Measurements from ENCODE around the gene FIBIN. TPM values are rescaled to one million over a fixed set of nuclear protein-coding genes. Genes with fewer than 3 reads are reported as not detected.

Gene FIBIN
- 100 to 1,000 TPM in 1 of 2 donors, 10 to 100 TPM in 1; 80.9 to 169 TPM for total RNA-seq
- polyA plus RNA-seq = 10 to 100 TPM; 56.3 to 69.8 TPM
- long read RNA-seq, donor 1, transcript FIBIN-201 (1 exons, 1,938 nt) = major isoform, 572 of 572 reads
- long read RNA-seq, donor 1, partial matches to known transcripts = 0 of 572 reads
- long read RNA-seq, donor 1, other reads (novel, unspliced or antisense) = 0 of 572 reads
- long read RNA-seq, donor 2, transcript FIBIN-201 (1 exons, 1,938 nt) = major isoform, 51 of 53 reads
- long read RNA-seq, donor 2, partial matches to known transcripts = 0 of 53 reads
- long read RNA-seq, donor 2, other reads (novel, unspliced or antisense) = 2 of 53 reads

DNA sequence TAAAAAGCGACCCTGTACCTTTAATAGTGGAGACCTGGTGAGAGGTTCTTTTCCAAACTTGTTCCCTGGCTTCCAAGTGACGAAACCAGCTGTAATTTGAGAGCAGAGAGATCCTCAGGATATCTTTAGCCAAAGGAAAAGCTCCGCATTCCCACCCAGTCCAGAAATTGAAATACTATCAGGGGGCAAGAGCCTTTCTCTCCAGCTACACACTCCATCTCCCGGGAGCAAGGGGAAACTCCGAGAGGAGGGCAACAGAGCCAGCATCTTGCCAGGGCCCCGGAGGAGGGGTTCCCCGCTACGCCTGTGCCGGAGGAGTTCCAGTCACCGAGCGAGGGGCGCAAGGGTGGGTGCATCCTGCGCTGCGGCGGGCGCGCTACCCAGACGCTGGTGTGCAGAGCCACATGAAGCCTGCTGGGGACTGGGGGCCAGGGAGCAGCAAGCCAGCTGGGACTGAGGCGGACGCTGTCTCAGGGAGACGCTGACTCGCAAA, at the start of gene FIBIN:
TSS of gene FIBIN (plus strand) at position 148 of the 493 bp plus-strand sequence. CDS start 415 bp downstream, outside the sequence.
- H3K9me3 ChIP-seq (ENCODE audit: control insufficient read depth, low read length) = no peaks in the 10 kb centered on the region
- H3K27ac ChIP-seq (ENCODE audit: low read depth in 1 of 2, low read length in 2 of 2) = peak within 1 kb of the TSS; percentile 59 to 74
- peaks cover 0 to 4% of the 10 kb centered on the region in 2 donors for H3K36me3 ChIP-seq (ENCODE audit: control insufficient read depth in 1 of 2, insufficient read depth in 2 of 2, low read length in 1 of 2)
- 1% methylated on average over 22 of the region's 22 CpGs for WGBS, 2 donors
- intact Hi-C loops (cut with DNase I) = loop anchor here (2.0 to 5.0 kb wide), 9 partner anchors 42 to 237 kb away; no protein-coding TSS in a partner anchor
- ATAC-seq (ENCODE audit: low FRiP score) = peak; percentile 79
- H3K4me1 ChIP-seq (ENCODE audit: control insufficient read depth in 1 of 2, insufficient read depth in 2 of 2, low read length in 2 of 2) = peaks cover 0 to 8% of the 10 kb centered on the region in 2 donors
- H3K27me3 ChIP-seq (ENCODE audit: control insufficient read depth in 1 of 2, insufficient read depth in 2 of 2, low read length in 1 of 2) = no peaks in the 10 kb centered on the region
- DNase-seq = peak; percentile 67 to 83
- H3K4me3 ChIP-seq (ENCODE audit: low read length in 2 of 2) = peak within 1 kb of the TSS; percentile 75 to 87

DNA sequence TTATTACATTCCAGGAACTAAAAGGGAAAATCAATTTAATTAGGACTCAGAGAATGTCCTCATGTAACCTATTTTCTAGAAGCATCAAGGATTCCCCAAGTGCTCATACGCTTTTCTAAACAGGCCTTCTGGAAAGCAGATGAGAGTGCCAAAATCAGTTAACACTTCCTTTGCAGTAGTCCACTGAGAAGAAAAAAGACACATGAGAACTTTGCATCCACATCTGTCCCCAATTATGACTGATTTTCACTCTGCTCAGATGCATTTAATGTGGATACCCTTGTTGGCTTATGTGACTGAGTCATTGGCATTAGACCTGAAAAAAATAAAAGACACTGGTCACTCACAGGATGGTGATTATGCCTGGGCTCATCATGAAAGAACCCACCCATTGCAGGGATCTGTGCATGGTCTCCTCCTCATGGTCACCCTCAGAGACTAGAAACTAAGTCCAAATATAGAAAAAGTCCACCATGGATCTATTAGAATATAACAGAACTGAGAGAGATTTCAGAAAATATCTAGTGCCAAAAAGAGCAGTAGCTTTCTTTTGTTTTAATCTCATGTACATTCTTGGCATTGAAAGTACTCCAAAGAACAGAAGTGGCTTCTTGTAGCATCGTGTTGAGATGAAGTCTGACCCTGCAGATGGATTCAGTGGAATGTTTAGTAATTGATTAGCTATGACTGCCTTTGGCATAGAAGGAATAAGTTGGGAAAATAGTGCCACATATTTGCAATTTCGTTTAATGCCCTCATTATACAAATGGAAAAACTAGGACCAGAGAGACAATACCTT, 48.8 kb upstream of the FIBIN start:
- WGBS, 2 donors = 26 to 31% methylated on average over 3 of the region's 3 CpGs
- H3K27me3 ChIP-seq (ENCODE audit: control insufficient read depth in 1 of 2, insufficient read depth in 2 of 2, low read length in 1 of 2) = no peaks in the 10 kb centered on the region
- intact Hi-C loops (cut with DNase I) = loop anchor here (5.0 kb wide), 3 partner anchors 43 to 103 kb away; partner anchors contain the start of gene FIBIN (in 1 of the 2)
- H3K4me1 ChIP-seq (ENCODE audit: control insufficient read depth in 1 of 2, insufficient read depth in 2 of 2, low read length in 2 of 2) = peaks cover 2 to 11% of the 10 kb centered on the region in 2 donors
- no peak overlapping the region for H3K4me3 ChIP-seq (ENCODE audit: low read length in 2 of 2)
- H3K9me3 ChIP-seq (ENCODE audit: control insufficient read depth, low read length) = no peaks in the 10 kb centered on the region
- no peaks in the 10 kb centered on the region for H3K36me3 ChIP-seq (ENCODE audit: control insufficient read depth in 1 of 2, insufficient read depth in 2 of 2, low read length in 1 of 2)
- no peak for ATAC-seq (ENCODE audit: low FRiP score)
- DNase-seq = no peak
- H3K27ac ChIP-seq (ENCODE audit: low read depth in 1 of 2, low read length in 2 of 2) = peak overlapping the region in 1 of 2 donors; percentile 11

DNA sequence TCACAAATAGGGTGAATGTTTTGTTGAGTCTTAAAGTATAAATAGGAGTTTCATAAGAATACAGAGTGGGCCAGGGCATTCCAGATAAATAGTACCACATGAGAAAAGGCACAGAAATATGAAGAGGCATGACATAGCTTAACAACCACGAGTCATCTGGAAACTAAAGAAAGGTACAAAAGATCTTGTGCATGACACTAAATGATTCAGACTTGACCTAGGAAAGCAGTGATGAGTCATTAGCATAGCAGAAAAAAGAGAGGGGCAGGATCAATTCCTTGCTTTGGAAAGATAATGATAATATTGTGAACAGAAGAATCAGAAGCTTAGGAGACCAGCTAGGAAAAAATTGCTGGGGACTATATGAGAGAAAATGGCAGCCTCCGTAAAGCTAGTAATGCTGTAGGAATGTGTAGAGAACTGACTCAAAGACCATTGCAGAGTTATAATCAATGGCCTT, 47.6 kb upstream of the FIBIN start:
- H3K27me3 ChIP-seq (ENCODE audit: control insufficient read depth in 1 of 2, insufficient read depth in 2 of 2, low read length in 1 of 2) = no peaks in the 10 kb centered on the region
- H3K27ac ChIP-seq (ENCODE audit: low read depth in 1 of 2, low read length in 2 of 2) = no peak overlapping the region
- H3K4me1 ChIP-seq (ENCODE audit: control insufficient read depth in 1 of 2, insufficient read depth in 2 of 2, low read length in 2 of 2) = peaks cover 2 to 16% of the 10 kb centered on the region in 2 donors
- no peak for DNase-seq
- no peak for ATAC-seq (ENCODE audit: low FRiP score)
- H3K9me3 ChIP-seq (ENCODE audit: control insufficient read depth, low read length) = no peaks in the 10 kb centered on the region
- intact Hi-C loops (cut with DNase I) = loop anchor here (5.0 kb wide), 3 partner anchors 44 to 104 kb away; partner anchors contain the start of gene FIBIN (in 1 of the 2)
- H3K4me3 ChIP-seq (ENCODE audit: low read length in 2 of 2) = no peak overlapping the region
- no peaks in the 10 kb centered on the region for H3K36me3 ChIP-seq (ENCODE audit: control insufficient read depth in 1 of 2, insufficient read depth in 2 of 2, low read length in 1 of 2)
- 63 to 70% methylated on average over 2 of the region's 2 CpGs for WGBS, 2 donors

DNA sequence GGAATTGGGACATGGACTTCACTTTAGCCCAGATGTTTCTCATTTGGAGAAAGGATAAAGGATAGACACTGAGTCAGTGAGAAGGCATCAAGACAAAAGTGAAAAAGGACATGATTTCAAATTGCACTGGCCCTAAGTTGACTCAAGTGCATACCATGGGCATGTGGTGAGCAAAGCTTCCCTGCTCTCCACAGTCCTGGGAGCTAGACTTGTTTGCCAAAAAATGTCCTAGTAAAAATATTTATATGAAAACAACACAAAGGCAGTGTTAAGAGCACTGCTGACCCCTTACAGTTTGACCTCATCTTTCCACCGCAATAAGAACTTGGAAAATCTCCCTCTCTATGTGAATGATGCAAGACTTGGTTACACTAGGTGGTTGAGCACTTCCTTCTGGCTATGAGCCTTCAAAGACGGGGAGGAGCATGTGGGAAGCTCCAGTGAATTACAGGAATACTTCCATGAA, 46.5 kb upstream of the FIBIN start:
- peak in 1 of 2 donors; percentile 64 for DNase-seq
- WGBS, 2 donors = 7 to 9% methylated on average over 2 of the region's 2 CpGs
- no peaks in the 10 kb centered on the region for H3K27me3 ChIP-seq (ENCODE audit: control insufficient read depth in 1 of 2, insufficient read depth in 2 of 2, low read length in 1 of 2)
- peaks cover 2 to 16% of the 10 kb centered on the region in 2 donors for H3K4me1 ChIP-seq (ENCODE audit: control insufficient read depth in 1 of 2, insufficient read depth in 2 of 2, low read length in 2 of 2)
- no peak overlapping the region for H3K4me3 ChIP-seq (ENCODE audit: low read length in 2 of 2)
- H3K27ac ChIP-seq (ENCODE audit: low read depth in 1 of 2, low read length in 2 of 2) = peak overlapping the region in 1 of 2 donors; percentile 48
- intact Hi-C loops (cut with DNase I) = loop anchor here (5.0 kb wide), 3 partner anchors 45 to 105 kb away; partner anchors contain the start of gene FIBIN (in 1 of the 2)
- ATAC-seq (ENCODE audit: low FRiP score) = peak; percentile 93
- H3K36me3 ChIP-seq (ENCODE audit: control insufficient read depth in 1 of 2, insufficient read depth in 2 of 2, low read length in 1 of 2) = no peaks in the 10 kb centered on the region
- H3K9me3 ChIP-seq (ENCODE audit: control insufficient read depth, low read length) = no peaks in the 10 kb centered on the region

DNA sequence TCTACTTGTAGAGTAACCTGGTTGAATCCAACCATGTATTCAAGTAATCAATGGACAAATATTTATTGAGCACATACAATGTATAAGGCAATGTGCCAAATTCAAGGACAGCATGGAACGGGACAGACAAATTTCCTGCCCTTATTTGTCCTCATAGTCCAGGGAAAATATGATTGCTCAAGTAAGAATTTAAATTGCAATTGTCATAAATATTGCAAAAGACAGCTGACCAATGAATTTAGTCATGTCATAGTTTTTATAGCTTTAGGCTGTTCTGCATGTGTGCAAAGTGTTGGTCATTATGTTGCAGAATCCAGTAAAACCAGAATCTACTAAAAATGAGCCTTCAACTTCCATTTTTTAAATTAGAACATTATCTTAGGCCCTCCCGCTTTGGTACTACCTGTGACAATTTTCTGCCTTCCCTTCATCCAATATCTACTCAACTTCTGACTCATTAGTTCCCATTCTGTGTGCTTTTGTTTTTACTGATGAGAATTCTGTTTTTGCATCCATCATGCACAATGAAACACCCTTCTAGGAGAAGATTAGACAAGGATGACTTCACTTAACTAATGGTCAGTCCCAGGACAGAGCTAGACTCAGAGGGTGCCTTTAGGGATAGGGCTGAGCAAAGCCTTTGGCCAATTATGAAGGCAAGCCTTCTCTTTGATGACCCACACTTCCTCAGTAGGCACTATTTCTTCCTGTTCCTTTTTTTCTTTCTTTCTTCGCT, 45.8 kb upstream of the FIBIN start:
- 67 to 77% methylated on average over 3 of the region's 3 CpGs for WGBS, 2 donors
- DNase-seq = no peak
- no peak for ATAC-seq (ENCODE audit: low FRiP score)
- H3K27me3 ChIP-seq (ENCODE audit: control insufficient read depth in 1 of 2, insufficient read depth in 2 of 2, low read length in 1 of 2) = no peaks in the 10 kb centered on the region
- H3K27ac ChIP-seq (ENCODE audit: low read depth in 1 of 2, low read length in 2 of 2) = peak overlapping the region; percentile 43 to 80
- no peaks in the 10 kb centered on the region for H3K36me3 ChIP-seq (ENCODE audit: control insufficient read depth in 1 of 2, insufficient read depth in 2 of 2, low read length in 1 of 2)
- intact Hi-C loops (cut with DNase I) = loop anchor here (5.0 kb wide), 3 partner anchors 44 to 106 kb away; partner anchors contain the start of gene FIBIN (in 1 of the 2)
- H3K9me3 ChIP-seq (ENCODE audit: control insufficient read depth, low read length) = no peaks in the 10 kb centered on the region
- H3K4me1 ChIP-seq (ENCODE audit: control insufficient read depth in 1 of 2, insufficient read depth in 2 of 2, low read length in 2 of 2) = peaks cover 2 to 14% of the 10 kb centered on the region in 2 donors
- no peak overlapping the region for H3K4me3 ChIP-seq (ENCODE audit: low read length in 2 of 2)

DNA sequence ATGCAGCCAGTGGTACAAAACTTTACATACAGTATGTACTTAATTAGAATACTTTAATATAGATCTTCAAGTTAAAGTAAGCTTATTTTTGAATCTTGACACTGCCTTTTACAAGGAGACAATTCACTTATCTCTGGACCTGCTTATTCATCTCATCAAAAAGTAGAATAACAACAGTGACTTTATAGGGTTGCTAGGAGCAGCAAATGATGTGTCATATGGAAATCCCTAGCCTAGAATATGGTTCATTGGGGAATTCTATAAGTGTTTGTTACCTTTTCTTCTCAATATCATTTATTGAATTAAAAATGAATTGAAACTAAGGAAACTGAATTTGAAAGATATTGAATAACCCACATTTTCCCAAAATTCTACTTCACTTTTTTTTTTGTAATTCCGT, 45.0 kb upstream of the FIBIN start:
- 95 to 99% methylated on average over 1 of the region's 1 CpG for WGBS, 2 donors
- intact Hi-C loops (cut with DNase I) = loop anchor here (5.0 kb wide), 3 partner anchors 43 to 107 kb away; partner anchors contain the start of gene FIBIN (in 1 of the 2)
- no peaks in the 10 kb centered on the region for H3K36me3 ChIP-seq (ENCODE audit: control insufficient read depth in 1 of 2, insufficient read depth in 2 of 2, low read length in 1 of 2)
- DNase-seq (no peak), ATAC-seq (ENCODE audit: low FRiP score) (no peak)
- H3K4me1 ChIP-seq (ENCODE audit: control insufficient read depth in 1 of 2, insufficient read depth in 2 of 2, low read length in 2 of 2) = peaks cover 2 to 11% of the 10 kb centered on the region in 2 donors
- H3K27ac ChIP-seq (ENCODE audit: low read depth in 1 of 2, low read length in 2 of 2) = no peak overlapping the region
- no peaks in the 10 kb centered on the region for H3K27me3 ChIP-seq (ENCODE audit: control insufficient read depth in 1 of 2, insufficient read depth in 2 of 2, low read length in 1 of 2)
- H3K4me3 ChIP-seq (ENCODE audit: low read length in 2 of 2) = no peak overlapping the region
- no peaks in the 10 kb centered on the region for H3K9me3 ChIP-seq (ENCODE audit: control insufficient read depth, low read length)

DNA sequence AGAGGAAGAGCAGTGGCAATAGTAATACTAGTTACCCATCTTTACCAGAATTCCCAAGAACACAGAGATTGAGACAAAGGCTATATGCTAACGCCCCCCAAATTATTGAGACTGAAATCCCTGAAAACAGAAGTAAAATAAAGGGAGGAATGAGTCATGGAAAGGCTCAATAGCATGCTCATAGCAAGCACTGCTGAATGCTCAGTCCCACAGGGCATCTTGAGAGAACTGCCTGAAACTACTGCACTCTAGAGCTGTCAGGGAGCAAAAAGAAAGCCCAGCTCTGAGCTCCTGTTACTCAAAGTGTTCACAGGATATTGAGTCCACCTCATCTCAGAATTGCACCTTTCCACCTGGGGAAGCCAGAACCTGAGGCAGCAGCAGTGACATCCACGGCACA, 44.1 kb upstream of the FIBIN start:
- Histone ChIP-seq H3K4me1 (ENCODE audit: control insufficient read depth in 1 of 2, insufficient read depth in 2 of 2, low read length in 2 of 2) (peaks cover 2 to 9% of the 10 kb centered on the region in 2 donors), H3K27ac (ENCODE audit: low read depth in 1 of 2, low read length in 2 of 2) (no peak overlapping the region), H3K9me3 (ENCODE audit: control insufficient read depth, low read length) (no peaks in the 10 kb centered on the region), H3K4me3 (ENCODE audit: low read length in 2 of 2) (no peak overlapping the region), H3K27me3 (ENCODE audit: control insufficient read depth in 1 of 2, insufficient read depth in 2 of 2, low read length in 1 of 2) (no peaks in the 10 kb centered on the region), H3K36me3 (ENCODE audit: control insufficient read depth in 1 of 2, insufficient read depth in 2 of 2, low read length in 1 of 2) (no peaks in the 10 kb centered on the region)
- WGBS, 2 donors = 93 to 97% methylated on average over 2 of the region's 2 CpGs
- intact Hi-C loops (cut with DNase I) = loop anchor here (5.0 kb wide), 3 partner anchors 42 to 108 kb away; partner anchors contain the start of gene FIBIN (in 2 of the 2)
- DNase-seq = no peak
- ATAC-seq (ENCODE audit: low FRiP score) = no peak
